ENCODE measurements around the gene CGREF1.

DNA sequence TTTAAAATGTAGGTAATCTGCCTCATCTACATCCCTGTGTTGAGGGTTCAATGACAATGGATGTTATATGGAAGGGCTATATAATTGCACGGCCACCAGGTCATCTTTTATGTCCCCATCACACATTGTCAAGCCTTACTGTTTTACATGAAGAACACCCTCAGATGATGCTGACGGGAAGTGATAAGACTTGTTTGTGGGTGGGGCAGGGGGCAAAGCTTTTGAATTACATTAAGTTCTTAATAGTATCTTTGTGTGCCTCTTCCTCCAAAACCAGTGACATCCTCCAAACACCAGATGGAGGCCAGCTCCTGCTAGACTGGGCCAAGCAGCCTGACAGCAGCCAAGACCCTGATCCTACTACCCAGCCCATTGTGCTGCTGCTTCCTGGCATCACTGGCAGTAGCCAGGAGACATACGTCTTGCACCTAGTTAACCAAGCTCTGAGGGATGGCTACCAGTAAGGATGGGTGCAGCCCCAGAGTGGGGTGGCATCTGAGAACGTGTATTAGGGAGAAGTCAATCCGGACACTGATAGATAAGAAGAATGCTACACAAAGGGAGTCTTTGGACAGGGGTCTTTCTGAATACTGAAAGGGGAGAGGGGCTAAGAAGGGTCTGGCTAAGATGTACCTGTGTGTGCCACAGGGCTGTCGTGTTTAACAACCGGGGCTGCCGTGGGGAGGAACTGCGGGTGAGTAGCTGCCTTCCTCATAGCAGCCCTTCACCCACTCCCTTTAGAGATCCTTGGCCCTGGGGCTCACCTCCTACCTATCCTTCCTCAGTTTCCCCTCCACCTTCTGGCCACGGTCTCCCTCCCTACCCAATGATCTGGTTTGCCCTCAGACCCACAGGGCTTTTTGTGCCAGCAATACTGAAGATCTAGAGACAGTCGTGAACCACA, 10.0 kb upstream of the CGREF1 start:
- no peak for TF ChIP-seq POLR2AphosphoS5 (IDR thresholded peaks at IDR 0.05; ENCODE audit: insufficient read depth in 1 of 2, low read depth in 1 of 2)
- TF ChIP-seq POLR2A (IDR thresholded peaks at IDR 0.05): no peak
- TF ChIP-seq CTCF (IDR thresholded peaks at IDR 0.05): no peak
